ENCODE data around the gene DCLK1. TPM values are rescaled to one million over a fixed set of nuclear protein-coding genes. Genes with fewer than 3 reads are reported as not detected.
"Not testable (repeated sequence)": the region's sequence is repeated elsewhere in the genome, so short reads cannot be mapped to it uniquely, and the experiment has no call there.

The DCLK1 gene
- total and polyA plus RNA-seq, 12 donors, result 0.68 to 22.6 (median 2.3) TPM

DNA sequence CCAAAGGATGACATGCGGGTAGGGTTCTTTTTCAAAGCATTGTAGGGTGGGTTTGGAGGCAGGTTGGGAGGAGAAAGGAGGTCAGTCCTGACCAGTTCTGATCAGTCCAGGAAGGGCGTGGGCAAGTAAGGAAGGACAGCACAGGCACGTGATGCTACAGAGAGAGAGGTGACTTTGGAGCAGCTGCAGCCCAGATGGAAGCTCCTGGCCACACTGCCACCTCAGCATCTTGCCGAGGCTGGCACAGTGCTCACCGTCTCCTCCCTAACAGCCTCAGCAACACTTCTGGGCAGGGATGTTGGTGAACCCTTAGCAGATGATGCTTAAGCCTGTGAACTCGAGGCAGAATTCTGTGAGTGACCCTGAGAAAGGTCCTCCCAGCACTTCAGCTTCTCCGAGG, 155.1 kb downstream of the DCLK1 start:
- H3K4me1 ChIP-seq (replicated peaks in 1 of 2), result peaks cover 0 to 9% of the 10 kb centered on the region in 2 donors
- TF ChIP-seq, protein P1, sequence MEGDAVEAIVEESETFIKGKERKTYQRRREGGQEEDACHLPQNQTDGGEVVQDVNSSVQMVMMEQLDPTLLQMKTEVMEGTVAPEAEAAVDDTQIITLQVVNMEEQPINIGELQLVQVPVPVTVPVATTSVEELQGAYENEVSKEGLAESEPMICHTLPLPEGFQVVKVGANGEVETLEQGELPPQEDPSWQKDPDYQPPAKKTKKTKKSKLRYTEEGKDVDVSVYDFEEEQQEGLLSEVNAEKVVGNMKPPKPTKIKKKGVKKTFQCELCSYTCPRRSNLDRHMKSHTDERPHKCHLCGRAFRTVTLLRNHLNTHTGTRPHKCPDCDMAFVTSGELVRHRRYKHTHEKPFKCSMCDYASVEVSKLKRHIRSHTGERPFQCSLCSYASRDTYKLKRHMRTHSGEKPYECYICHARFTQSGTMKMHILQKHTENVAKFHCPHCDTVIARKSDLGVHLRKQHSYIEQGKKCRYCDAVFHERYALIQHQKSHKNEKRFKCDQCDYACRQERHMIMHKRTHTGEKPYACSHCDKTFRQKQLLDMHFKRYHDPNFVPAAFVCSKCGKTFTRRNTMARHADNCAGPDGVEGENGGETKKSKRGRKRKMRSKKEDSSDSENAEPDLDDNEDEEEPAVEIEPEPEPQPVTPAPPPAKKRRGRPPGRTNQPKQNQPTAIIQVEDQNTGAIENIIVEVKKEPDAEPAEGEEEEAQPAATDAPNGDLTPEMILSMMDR (IDR thresholded peaks at IDR 0.05), result no peak
- TF ChIP-seq POLR2A (IDR thresholded peaks at IDR 0.05), result no peak
- no peaks in the 10 kb centered on the region for H3K27me3 ChIP-seq

DNA sequence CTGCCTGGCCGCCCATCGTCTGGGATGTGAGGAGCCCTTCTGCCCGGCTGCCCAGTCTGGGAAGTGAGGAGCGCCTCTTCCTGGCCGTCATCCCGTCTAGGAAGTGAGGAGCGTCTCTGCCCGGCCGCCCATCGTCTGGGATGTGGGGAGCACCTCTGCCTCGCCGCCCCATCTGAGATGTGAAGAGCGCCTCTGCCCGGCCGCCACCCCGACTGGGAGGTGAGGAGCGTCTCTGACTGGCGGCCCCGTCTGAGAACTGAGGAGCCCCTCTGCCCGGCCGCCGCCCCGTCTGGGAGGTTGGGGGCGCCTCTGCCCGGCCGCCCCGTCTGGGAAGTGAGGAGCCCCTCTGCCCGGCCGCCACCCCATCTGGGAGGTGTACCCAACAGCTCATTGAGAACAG, 164.2 kb downstream of the DCLK1 start:
- DNase-seq; H3K27ac ChIP-seq; H3K27me3 ChIP-seq; H3K4me3 ChIP-seq; H3K4me1 ChIP-seq (replicated peaks in 1 of 2); H3K9me3 ChIP-seq (replicated peaks in 1 of 3); intact Hi-C loops (cut with DNase I); H3K36me3 ChIP-seq (replicated peaks in 1 of 2): not testable (repeated sequence)
- 89 to 96% (median 92%) methylated on average over 5 to 29 of the region's 29 CpGs; no CpG with 5 or more reads in 1 of the 4 donors for WGBS, 4 donors

More for the DNA sequence above, 155.1 kb downstream of the DCLK1 start:
- intact Hi-C loops (cut with DNase I), result loop anchor here (2.0 to 5.0 kb wide), 2 partner anchors 299 to 301 kb away; no protein-coding TSS in a partner anchor
- Histone ChIP-seq H3K9me3 (replicated peaks in 1 of 3) (no peaks in the 10 kb centered on the region), H3K27ac (no peak overlapping the region), H3K36me3 (replicated peaks in 1 of 2) (no peaks in the 10 kb centered on the region), H3K4me3 (no peak overlapping the region)
- 75 to 86% (median 78%) methylated on average over 7 of the region's 7 CpGs for WGBS, 4 donors
- DNase-seq, result no peak

DNA sequence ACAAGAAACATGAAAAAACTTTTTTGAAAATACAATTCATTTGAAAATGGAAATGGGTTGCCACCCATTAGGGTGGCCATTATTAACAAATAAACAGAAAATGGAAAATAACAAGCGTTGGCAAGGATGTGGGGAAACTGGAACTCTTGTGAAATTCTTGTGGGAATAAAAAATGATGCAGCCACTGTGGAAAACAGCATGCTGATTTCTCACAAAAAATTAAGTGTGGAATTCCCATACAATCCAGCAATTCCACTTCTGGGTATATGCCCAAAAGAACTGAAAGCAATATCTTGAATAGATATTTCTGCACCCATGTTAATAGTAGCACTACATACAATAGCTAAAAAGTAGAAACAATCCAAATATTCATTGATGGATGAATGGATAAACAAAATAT, 165.2 kb downstream of the DCLK1 start:
- no peaks in the 10 kb centered on the region for H3K36me3 ChIP-seq (replicated peaks in 1 of 2)
- WGBS, 4 donors, result 85 to 91% (median 87%) methylated on average over 1 of the region's 1 CpG
- intact Hi-C loops (cut with DNase I), result no loop called here
- no peaks in the 10 kb centered on the region for H3K27me3 ChIP-seq
- no peaks in the 10 kb centered on the region for H3K9me3 ChIP-seq (replicated peaks in 1 of 3)
- H3K4me1 ChIP-seq (replicated peaks in 1 of 2), result peaks cover 0 to 7% of the 10 kb centered on the region in 2 donors
- no peak overlapping the region for H3K4me3 ChIP-seq
- H3K27ac ChIP-seq, result no peak overlapping the region
- DNase-seq, result no peak
- TF ChIP-seq POLR2A (IDR thresholded peaks at IDR 0.05), result no peak
- TF ChIP-seq, protein P1 (IDR thresholded peaks at IDR 0.05), result no peak

DNA sequence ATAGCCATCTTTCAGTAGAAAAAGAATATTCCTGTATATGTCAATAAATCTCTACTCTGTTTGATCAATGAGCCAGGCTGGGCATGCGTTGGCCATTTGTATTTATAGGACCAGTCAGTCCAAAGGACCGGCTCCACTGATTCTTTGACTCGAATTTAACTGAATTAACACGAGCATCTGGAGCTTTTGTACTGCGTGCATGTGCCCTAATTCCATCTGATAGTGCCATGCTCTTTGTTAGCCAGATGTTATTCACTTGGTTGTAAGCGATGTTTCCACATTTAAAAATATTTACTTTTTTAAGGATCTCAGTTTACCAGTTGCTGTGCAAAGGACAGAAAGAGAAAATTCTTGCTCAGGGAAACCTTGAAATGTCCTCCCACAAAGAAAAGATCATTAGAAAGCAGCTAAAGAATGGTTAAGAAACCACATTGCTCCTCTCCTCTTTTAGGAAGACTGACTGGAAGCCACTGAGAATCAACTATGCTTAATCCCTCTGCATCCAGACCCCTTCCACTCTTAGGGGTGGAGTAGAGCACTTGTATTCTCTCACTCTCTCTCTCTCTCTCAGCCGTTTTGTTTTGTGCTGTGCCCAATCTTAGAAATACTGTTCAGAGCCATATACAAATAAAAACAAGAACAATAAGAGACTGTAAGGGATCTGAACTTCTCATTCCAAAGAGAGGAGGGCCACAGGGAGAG, 165.8 kb downstream of the DCLK1 start:
- 63 to 78% (median 73%) methylated on average over 7 of the region's 7 CpGs for WGBS, 4 donors
- Histone ChIP-seq H3K4me3 (no peak overlapping the region), H3K4me1 (replicated peaks in 1 of 2) (peaks cover 0 to 7% of the 10 kb centered on the region in 2 donors), H3K27ac (no peak overlapping the region), H3K27me3 (no peaks in the 10 kb centered on the region), H3K36me3 (replicated peaks in 1 of 2) (no peaks in the 10 kb centered on the region), H3K9me3 (replicated peaks in 1 of 3) (no peaks in the 10 kb centered on the region)
- TF ChIP-seq, protein P1 (IDR thresholded peaks at IDR 0.05), result no peak
- TF ChIP-seq POLR2A (IDR thresholded peaks at IDR 0.05), result no peak
- intact Hi-C loops (cut with DNase I), result no loop called here
- DNase-seq, result no peak

DNA sequence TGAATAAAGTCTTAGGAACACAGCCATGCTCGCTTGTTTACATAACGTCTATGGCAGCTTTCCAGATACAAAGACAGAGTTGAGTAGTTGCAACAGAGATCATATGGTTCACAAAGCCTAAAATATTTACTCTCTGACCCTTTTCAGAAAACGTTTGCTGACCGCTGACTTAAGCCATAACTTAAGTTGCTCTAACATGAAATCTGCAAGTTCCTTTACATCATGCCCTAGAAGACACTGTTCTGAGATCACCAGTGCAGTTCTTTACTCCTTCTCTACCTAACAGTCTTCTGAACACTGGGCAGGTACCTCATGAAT, 166.4 kb downstream of the DCLK1 start:
- H3K36me3 ChIP-seq (replicated peaks in 1 of 2), result no peaks in the 10 kb centered on the region
- H3K27me3 ChIP-seq, result no peaks in the 10 kb centered on the region
- intact Hi-C loops (cut with DNase I), result no loop called here
- peaks cover 0 to 7% of the 10 kb centered on the region in 2 donors for H3K4me1 ChIP-seq (replicated peaks in 1 of 2)
- no peak for TF ChIP-seq POLR2A (IDR thresholded peaks at IDR 0.05)
- TF ChIP-seq, protein P1 (IDR thresholded peaks at IDR 0.05), result no peak
- DNase-seq, result no peak
- 45 to 55% (median 52%) methylated on average over 4 of the region's 4 CpGs for WGBS, 4 donors
- no peak overlapping the region for H3K27ac ChIP-seq
- H3K9me3 ChIP-seq (replicated peaks in 1 of 3), result no peaks in the 10 kb centered on the region
- no peak overlapping the region for H3K4me3 ChIP-seq

Data from adrenal gland (tissue), 12 donors.